Measurements from ENCODE around the gene BNIP5. TPM values are rescaled to one million over a fixed set of nuclear protein-coding genes. Genes with fewer than 3 reads are reported as not detected.

BNIP5 gene
- total RNA-seq, 2 experiments from 2014 or later: not detected

DNA sequence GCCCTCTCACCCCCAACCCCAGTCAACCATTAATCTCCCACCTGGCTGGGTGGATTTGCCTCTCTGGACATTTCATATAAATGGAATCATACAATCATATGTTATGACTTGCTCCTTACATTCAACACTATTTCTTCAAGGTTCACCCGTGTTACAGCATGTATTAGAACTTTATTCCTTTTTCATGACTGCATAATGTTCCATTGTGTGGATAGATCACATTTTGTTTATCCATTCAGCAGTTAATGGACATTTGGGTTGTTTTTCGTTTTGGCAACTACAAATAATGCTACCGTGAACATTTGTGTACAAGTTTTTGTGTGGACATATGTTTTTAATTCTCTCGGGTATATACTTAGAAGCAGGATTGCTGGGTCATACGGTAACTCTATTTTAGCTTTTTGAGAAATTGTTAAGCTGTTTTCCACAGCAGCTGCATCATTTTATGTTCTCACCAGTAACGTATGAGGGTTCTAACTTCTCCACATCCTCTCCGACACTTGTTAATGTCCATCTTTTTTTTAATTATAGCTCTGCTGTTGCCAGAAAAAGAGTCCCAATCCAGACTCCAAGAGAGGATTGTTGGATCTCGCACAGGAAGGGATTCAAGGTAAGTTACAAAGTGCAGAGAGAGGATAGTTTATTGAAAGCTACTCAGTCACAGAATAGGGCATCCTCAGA, 15.9 kb upstream of the BNIP5 start:
- H3K4me3 Mint-ChIP-seq: no peak overlapping the region
- ChIA-PET POLR2A (no interaction called here), CTCF (interaction anchor here (0.6 to 1.0 kb wide), 2 partner anchors 50 to 1073 kb away, joined by 3 to 4 read pairs; no protein-coding TSS in a partner anchor)
- H3K27ac Mint-ChIP-seq: no peak overlapping the region
- no peaks in the 10 kb centered on the region for H3K9me3 Mint-ChIP-seq
- H3K36me3 Mint-ChIP-seq (ENCODE audit: low read depth): no peaks in the 10 kb centered on the region
- ATAC-seq (ENCODE audit: poor library complexity) (no peak), DNase-seq (no peak)
- no peaks in the 10 kb centered on the region for H3K4me1 Mint-ChIP-seq (ENCODE audit: low read depth)
- no peaks in the 10 kb centered on the region for H3K36me3 ChIP-seq (ENCODE audit: insufficient read depth, low read length)
- TF ChIP-seq, protein P1, sequence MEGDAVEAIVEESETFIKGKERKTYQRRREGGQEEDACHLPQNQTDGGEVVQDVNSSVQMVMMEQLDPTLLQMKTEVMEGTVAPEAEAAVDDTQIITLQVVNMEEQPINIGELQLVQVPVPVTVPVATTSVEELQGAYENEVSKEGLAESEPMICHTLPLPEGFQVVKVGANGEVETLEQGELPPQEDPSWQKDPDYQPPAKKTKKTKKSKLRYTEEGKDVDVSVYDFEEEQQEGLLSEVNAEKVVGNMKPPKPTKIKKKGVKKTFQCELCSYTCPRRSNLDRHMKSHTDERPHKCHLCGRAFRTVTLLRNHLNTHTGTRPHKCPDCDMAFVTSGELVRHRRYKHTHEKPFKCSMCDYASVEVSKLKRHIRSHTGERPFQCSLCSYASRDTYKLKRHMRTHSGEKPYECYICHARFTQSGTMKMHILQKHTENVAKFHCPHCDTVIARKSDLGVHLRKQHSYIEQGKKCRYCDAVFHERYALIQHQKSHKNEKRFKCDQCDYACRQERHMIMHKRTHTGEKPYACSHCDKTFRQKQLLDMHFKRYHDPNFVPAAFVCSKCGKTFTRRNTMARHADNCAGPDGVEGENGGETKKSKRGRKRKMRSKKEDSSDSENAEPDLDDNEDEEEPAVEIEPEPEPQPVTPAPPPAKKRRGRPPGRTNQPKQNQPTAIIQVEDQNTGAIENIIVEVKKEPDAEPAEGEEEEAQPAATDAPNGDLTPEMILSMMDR (IDR thresholded peaks at IDR 0.05): no peak
- H3K27me3 ChIP-seq (ENCODE audit: control insufficient read depth in 1 of 2, insufficient read depth in 2 of 2, low read length in 2 of 2): no peaks in the 10 kb centered on the region
- no peaks in the 10 kb centered on the region for H3K27me3 Mint-ChIP-seq
- H3K4me3 ChIP-seq (ENCODE audit: low read length): no peak overlapping the region
- H3K9me3 ChIP-seq (ENCODE audit: control insufficient read depth in 1 of 2, insufficient read depth in 1 of 2, low read length in 2 of 2): no peaks in the 10 kb centered on the region
- H3K27ac ChIP-seq (ENCODE audit: low read depth in 1 of 2, low read length in 2 of 2): no peak overlapping the region
- no peaks in the 10 kb centered on the region for H3K4me1 ChIP-seq (ENCODE audit: insufficient read depth, low read length)
- intact Hi-C loops (cut with DNase I, micrococcal nuclease): loop anchor here in 1 of 2 experiments (10.0 kb wide), 1 partner anchor 258 kb away; no protein-coding TSS in a partner anchor

DNA sequence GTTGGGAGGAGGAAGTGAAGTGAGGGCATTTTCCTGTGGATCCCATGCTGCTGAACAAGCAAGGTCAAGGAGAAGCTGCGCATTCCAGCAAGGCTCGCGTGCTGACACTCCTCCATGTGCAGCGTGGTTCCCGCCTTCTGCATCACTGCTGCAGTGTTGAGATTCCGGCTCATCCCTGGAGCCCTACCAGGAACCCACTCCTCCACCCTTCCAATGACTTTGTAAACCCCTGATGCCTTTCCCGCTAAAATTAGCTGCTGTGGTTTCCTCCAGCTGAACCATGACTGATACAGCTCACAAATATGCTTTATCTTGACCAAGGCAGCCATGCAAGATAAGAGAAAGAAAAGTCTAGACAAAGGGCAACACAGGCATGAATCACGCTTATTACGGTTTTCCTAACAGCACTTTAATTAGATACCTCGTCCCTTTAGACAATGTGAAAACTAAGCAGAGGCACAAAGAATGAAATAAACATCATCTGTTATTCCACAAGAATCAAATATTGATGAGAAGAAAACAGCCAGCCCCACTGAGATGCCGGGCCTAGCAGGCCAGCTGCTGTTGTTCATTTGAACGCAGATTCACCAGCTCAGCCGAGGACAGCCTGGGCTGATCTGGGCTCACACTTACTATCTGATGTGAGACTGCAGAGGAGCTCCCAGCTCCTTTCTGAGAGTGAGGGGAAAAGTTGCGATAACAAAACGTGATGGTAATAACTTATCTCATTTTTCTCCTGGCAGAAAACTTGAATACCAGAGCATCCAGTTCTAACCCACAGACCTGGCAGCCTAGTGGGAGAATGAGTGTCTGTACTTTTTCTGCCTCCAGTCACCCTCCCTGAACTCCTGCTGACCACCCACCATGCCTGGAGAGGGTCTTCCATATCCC, 14.2 kb upstream of the BNIP5 start:
- no peak overlapping the region for H3K27ac ChIP-seq (ENCODE audit: low read depth in 1 of 2, low read length in 2 of 2)
- H3K4me3 ChIP-seq (ENCODE audit: low read length): no peak overlapping the region
- TF ChIP-seq, protein P1 (IDR thresholded peaks at IDR 0.05): no peak
- H3K4me1 ChIP-seq (ENCODE audit: insufficient read depth, low read length): no peaks in the 10 kb centered on the region
- no peak overlapping the region for H3K27ac Mint-ChIP-seq
- no peaks in the 10 kb centered on the region for H3K9me3 Mint-ChIP-seq
- no peaks in the 10 kb centered on the region for H3K27me3 ChIP-seq (ENCODE audit: control insufficient read depth in 1 of 2, insufficient read depth in 2 of 2, low read length in 2 of 2)
- H3K36me3 ChIP-seq (ENCODE audit: insufficient read depth, low read length): no peaks in the 10 kb centered on the region
- ATAC-seq (ENCODE audit: poor library complexity): no peak
- no peak overlapping the region for H3K4me3 Mint-ChIP-seq
- DNase-seq: no peak
- H3K4me1 Mint-ChIP-seq (ENCODE audit: low read depth): no peaks in the 10 kb centered on the region
- H3K9me3 ChIP-seq (ENCODE audit: control insufficient read depth in 1 of 2, insufficient read depth in 1 of 2, low read length in 2 of 2): no peaks in the 10 kb centered on the region
- ChIA-PET POLR2A (no interaction called here), CTCF (interaction anchor here (0.8 to 2.5 kb wide), 3 partner anchors 10 to 48 kb away, joined by 3 to 10 read pairs (median 4); no protein-coding TSS in a partner anchor)
- no peaks in the 10 kb centered on the region for H3K27me3 Mint-ChIP-seq
- H3K36me3 Mint-ChIP-seq (ENCODE audit: low read depth): no peaks in the 10 kb centered on the region
- intact Hi-C loops (cut with DNase I, micrococcal nuclease): loop anchor here in 1 of 2 experiments (10.0 kb wide), 1 partner anchor 256 kb away; no protein-coding TSS in a partner anchor

DNA sequence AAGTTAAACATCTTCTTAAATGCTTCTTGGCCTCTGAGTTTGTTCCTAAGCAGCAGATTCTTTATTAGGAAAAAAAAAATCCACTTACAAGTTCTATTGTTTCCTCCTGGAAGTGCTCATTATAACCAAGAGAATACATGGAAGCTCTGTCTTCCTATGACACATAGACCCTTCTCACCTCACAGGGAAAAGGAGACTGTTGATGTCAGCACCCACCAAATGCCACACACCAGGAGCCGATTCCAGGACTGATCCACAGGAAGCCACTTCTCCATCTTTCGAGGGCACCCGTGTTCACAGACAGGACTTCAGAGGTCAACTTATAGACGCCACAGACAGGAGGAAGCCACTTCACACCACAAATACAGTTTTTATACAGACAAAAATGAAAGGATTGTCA, 13.4 kb upstream of the BNIP5 start:
- Mint-ChIP-seq H3K9me3 (no peaks in the 10 kb centered on the region), H3K27ac (no peak overlapping the region), H3K4me3 (no peak overlapping the region), H3K27me3 (no peaks in the 10 kb centered on the region), H3K4me1 (ENCODE audit: low read depth) (no peaks in the 10 kb centered on the region), H3K36me3 (ENCODE audit: low read depth) (no peaks in the 10 kb centered on the region)
- ChIA-PET CTCF (interaction anchor here (1.6 to 2.5 kb wide), 2 partner anchors 9 to 47 kb away, joined by 4 to 10 read pairs; no protein-coding TSS in a partner anchor), POLR2A (no interaction called here)
- H3K9me3 ChIP-seq (ENCODE audit: control insufficient read depth in 1 of 2, insufficient read depth in 1 of 2, low read length in 2 of 2): no peaks in the 10 kb centered on the region
- intact Hi-C loops (cut with DNase I, micrococcal nuclease): loop anchor here in 1 of 2 experiments (10.0 kb wide), 1 partner anchor 255 kb away; no protein-coding TSS in a partner anchor
- no peak overlapping the region for H3K27ac ChIP-seq (ENCODE audit: low read depth in 1 of 2, low read length in 2 of 2)
- H3K4me1 ChIP-seq (ENCODE audit: insufficient read depth, low read length): no peaks in the 10 kb centered on the region
- TF ChIP-seq, protein P1 (IDR thresholded peaks at IDR 0.05): no peak
- no peak overlapping the region for H3K4me3 ChIP-seq (ENCODE audit: low read length)
- ATAC-seq (ENCODE audit: poor library complexity): no peak
- no peak for DNase-seq
- H3K36me3 ChIP-seq (ENCODE audit: insufficient read depth, low read length): no peaks in the 10 kb centered on the region
- no peaks in the 10 kb centered on the region for H3K27me3 ChIP-seq (ENCODE audit: control insufficient read depth in 1 of 2, insufficient read depth in 2 of 2, low read length in 2 of 2)
